ENCODE data around the gene MKKS.
"Not testable (repeated sequence)": the region's sequence is repeated elsewhere in the genome, so short reads cannot be mapped to it uniquely, and the experiment has no call there.

Gene MKKS

DNA sequence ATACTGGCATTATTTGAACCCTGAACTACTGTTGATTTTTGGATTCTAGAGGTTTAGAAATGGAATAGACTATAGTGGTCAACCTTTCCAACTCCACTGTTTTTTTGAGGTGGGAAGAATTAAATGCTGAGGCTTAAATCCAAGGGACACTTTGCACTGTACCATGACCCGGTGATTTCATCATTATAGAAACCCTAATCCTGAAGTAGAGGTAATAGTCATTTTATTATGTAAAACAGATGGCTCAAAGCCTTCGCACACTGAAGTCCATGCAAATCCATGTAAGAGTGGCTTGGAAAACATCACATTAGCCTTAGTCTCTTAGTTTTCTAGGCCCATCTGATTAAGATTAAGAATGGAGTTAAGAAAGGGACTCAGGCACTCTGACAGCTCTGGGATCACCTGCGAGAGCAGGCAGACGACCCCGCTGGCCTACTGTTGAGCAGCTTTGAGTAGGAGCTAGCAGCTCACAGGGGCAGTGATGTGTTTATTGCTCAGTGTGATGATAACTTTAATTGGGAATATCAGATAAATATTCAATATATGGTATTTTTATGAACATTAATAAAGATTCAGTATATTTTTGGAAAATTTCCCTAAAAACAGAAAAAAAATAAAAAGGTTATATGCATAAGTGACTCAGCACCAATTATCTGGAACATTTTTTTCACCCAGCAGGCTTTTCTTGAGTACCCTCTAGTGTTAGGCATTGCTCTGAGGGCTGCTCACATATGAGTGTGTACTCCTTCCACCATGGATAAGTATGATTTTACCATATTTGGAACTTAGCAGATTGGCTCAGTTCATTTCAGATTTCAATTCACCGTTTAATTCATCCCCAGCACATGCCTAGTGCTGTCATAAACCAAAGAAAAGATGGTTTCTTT, 14.5 kb upstream of the MKKS start:
- no peak for DNase-seq

DNA sequence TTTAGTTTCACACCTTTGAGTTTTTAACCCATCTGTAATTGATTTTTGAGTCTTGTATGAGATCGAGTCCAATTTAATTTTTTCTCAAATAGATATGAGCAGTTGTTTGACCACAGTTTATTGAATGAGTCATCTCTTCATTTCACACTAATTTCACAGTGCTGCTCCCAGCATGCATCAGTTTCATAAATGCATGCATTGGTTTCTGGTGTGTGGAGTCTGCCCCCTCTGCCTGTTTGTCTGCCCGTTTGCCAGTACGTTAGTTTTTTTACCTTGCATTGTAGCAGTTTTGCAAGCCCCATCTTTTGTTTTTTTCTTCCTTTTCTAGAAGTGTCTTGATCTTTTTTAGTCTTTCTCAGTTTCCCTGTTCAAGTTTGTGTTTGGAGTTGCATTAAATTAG, 13.0 kb upstream of the MKKS start:
- peak; percentile 28 for DNase-seq

- no peak for DNase-seq
Observed at GRCh38 chr20:10445758-10446157, 11.7 kb upstream of the MKKS start.

- no peak for DNase-seq
Observed at GRCh38 chr20:10443936-10444335, 9.9 kb upstream of the MKKS start.

DNA sequence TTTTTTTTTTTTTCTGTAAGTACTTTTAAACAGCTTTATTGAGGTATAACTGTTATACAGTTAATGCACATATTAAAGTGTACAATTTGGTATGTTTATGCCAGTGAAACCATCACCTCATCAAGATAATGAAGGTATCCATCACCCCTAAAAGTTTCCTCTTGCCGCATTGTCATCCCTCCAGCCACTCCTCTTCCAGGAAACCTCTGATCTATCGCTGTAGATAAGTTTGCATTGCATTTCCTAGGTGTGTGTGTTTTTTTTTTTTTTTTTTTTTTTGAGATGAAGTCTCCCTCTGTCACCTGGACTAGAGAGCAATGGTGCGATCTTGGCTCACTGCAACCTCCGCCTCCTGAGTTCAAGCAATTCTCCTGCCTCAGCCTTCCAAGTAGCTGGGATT, 4.2 kb upstream of the MKKS start:
- DNase-seq, result no peak

DNA sequence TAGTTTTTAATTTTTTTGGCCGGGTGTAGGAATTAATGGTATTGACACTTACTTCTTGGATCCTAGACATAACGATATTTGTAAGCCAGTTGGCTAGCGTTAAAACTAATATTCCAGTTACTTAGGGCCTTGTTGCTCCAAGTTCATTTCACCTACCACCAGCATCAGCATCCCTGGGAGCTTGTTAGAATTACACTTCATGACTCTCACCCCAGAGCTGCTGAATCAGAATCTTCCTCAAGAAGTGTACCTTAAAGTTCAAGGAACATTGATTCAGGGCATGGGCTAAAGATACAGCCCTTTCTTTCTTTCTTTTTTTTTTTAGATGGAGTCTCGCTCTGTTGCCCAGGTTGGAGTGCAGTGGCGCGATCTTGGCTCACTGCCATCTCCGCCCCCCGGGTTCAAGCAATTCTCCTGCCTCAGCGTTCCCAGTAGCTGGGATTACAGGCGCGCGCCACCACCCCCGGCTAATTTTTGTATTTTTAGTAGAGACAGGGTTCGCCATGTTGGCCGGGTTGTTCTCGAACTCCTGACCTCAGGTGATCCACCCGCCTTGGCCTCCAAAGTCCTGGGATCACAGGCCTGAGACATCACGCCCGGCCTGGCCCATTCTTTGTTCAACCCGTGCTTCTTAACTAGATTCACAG, 2.2 kb upstream of the MKKS start:
- no peak for DNase-seq

DNA sequence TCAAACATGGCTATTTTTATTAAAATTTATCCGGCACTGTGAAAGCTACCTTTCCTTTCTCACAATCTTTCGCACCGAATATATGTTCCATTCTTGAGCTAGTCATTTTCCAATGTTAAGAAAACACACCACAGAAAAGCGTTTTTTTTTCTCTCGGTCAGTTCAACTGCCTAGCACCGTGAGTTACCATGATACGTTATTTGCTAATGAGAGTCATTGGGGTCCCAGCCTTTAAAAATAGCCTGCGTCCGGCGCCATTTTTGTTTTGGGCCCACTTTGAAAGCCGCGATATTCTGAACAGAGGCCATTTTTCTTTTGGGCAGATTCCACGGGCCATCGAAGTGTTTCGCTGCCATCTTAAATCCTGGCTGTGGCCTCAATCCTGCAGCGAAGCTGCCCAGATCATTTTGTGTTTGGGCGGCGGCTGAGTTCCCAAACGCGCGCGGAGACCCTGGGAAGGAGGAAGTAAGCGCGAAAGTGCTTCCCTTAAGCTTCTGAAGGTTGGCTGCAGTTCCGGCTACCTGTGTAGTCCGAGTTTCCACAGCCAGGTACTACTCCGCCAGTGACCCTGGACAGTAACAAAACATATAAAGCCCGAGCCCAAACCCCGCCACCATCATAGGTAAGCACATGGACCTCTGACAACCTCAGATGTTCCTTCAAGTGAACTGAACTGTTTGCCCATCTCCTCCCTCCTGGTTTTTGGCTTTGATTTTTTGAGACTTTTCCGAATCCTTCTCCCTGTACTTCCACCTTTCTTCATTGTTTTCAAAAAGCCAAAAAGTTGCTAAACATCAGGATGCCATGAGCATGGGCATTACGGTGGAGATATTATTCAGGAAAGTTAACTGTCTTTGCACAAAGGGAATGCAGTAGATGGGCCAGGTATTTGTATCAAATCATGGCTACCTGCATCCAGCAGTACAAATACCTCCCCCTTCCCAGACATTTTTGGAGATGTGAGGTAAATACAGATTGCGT, 1.1 kb upstream of the MKKS start, which contains the start of gene SLX4IP:
Gene SLX4IP, plus strand, starts transcription at position 474 of the 981 bp plus-strand sequence. CDS start 22,900 bp downstream, outside the sequence.
- DNase-seq, result peak; percentile 79

GRCh38 chr20:10434467-10434831, 427 bp upstream of the MKKS start:
- peak; percentile 65 for DNase-seq

GRCh38 chr20:10433014-10433622, 904 bp downstream of the MKKS start:
- no peak for DNase-seq

GRCh38 chr20:10432079-10432478, 1.9 kb downstream of the MKKS start:
- no peak for DNase-seq

GRCh38 chr20:10430704-10431103, 3.3 kb downstream of the MKKS start:
- DNase-seq, result no peak

- no peak for DNase-seq
Observed at GRCh38 chr20:10430000-10430466, 4.0 kb downstream of the MKKS start.

- no peak for DNase-seq
Observed at GRCh38 chr20:10429443-10429981, 4.5 kb downstream of the MKKS start.

DNA sequence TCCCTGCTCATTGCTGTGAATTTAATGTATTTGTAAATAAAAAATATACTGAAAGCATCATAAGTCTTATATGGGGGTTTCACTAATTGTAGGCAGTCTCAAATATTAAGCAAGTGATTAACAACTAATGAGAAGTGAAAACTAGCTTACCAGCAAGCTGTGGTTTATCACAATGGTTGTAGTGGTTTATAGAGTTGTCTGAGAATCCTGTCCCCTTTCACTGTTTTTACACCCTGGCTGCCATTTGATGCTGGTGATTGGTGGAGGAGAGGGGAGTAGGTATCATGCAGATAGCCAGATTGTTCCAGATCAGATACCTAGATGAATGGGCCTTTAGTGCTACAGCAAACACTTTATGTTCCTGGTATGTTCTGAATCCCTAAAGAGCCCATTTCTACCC, 6.0 kb downstream of the MKKS start:
- no peak for DNase-seq

- DNase-seq, result peak; percentile 46
Observed at GRCh38 chr20:10427060-10427692, 6.8 kb downstream of the MKKS start.

DNA sequence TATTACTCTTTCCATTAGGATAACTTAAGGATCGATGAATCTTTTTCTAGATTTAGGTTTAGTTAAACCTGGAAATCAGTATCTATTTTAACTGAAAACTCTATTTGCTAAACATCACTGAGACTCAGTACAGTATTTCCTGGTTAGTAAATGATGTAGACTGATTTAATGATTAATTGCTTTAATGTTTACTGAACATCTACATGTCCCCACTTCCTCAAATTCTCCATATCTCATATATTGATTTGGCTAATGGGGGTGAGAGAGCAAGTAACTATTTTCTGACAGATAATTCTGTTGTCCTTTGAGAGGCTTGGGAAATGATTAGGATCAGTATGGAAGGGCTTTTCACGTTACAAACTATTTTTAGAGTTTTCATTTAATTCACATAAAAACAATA, 10.3 kb downstream of the MKKS start:
- DNase-seq, result no peak

DNA sequence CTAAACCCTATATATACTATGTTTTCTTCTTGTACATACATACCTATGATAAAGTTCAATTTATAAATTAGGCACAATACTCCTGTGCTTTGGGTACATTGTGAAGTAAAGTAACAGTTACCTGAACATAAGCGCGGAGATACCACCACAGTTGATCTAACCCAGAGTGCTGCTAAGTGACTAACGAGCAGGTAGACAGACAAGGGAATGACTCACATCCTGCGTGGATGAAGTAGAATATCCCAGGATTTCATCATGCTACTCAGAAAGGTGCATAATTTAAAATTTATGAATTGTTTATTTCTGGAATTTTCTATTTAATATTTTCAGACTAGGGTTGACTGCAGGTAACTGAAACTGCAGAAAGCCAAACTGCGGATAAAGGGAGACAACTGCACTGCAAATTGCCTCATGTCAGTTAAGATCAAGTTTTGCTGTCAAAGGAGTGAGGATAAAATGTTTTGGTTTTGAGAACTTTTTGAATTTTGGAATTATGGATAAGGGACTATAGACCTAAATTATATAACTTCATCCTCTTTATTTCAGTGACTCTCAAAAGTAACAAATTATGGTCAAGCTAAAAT, 14.4 kb downstream of the MKKS start:
- DNase-seq, result no peak

DNA sequence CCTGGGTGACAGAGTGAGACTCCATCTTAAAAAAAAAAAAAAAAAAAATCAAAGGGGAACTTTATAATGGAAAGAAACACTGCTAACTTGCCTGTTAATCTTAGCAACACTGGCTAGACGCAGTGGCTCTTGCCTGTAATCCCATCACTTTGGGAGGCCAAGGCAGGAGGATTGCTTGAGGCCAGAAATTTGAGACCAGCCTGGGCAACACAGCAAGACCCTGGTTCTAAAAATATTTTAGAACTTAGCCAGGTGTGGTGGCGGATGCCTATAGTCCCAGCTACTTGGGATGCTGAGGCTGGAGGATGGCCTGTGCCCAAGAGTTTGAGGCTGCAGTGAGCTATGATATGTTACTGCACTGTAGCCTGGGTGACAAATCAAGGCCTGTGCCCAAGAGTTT, 16.8 kb downstream of the MKKS start:
- not testable (repeated sequence) for DNase-seq

- no peak for DNase-seq
Observed at GRCh38 chr20:10415013-10415650, 18.9 kb downstream of the MKKS start.

DNA sequence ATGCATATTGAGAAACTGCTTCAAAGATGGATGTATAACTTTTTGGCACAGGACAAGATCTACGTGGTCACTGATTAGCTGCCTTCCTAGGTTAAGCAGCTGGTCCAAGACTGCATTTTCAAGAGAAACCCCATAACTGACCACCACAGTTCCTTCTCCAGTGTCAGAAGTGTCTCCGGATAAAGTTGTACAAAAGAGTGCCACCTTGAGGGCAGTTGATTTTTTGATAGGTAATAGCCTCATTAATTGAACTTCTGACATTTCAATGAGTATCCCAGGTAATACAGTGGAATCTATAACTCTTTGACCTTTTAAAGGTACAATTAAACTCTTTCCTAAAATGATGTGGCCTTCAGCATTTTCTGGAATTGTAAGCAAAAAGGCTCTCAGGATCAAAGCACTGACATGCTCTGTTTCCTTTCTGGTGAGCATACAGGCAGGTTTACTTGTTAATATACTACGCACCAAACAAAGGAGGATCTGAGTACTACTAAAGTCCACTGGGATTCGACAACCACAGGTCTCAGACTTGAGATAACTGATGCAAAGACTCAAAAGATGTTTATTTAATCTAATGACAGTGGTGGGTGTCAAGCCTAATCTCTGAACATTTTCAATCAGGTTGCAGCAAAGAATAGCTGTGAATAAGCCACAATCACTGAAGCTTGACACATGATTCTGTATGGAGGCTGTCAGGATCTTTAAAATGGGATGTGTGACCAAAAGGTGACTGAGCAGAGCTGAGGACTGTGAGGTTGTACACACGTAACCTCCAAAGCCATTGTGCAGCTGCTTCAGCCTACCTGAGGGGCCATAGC, 21.2 kb downstream of the MKKS start:
- DNase-seq, result no peak
